Stimulated activated CD4-positive, alpha-beta T cell treated with anti-CD3 and anti-CD28 coated beads, Interleukin-15, amount 100 ng/mL, for 24 hours (primary cell): Measurements from ENCODE around the gene HLA-DOB.
A peak's percentile ranks its signal among the peaks of the same experiment; 100 is the strongest.

Source experiments
- DNase-seq: peaks from one replicate; pipeline ENCODE4 v3.0.0-alpha.2; 2020

HLA-DOB gene

DNA sequence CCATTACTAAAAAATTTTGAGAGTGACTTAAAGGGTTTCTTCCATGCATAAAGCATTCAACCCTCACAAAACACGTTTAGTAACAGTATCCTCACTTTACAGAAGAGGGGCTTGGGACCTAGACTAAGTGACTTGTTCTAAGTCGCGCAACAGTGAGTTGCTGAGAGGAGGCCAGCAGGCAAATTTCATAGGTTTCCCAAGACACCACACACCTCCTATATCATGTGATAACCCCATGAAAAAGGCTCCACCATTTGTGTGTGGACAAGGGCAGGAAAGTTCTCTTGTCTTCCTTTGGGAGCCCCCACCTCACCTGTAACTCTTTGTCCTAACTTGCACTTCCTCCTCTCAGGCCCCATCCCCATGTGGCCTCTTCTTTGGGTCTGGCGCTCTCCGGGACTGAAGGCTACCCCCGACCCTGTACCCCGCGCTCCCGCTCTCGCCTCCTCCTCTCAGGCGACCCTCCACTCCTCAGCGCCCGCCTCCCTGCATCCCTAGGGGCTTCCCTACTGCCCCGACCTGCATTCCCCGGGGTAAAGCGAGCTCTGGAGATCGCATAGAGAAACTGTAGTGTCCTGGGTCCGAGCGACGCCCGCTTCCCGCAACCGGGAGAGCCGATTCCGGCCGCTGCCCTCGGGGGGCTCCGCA lies 26.7 kb upstream of the HLA-DOB start:
- DNase-seq = no peak

DNA sequence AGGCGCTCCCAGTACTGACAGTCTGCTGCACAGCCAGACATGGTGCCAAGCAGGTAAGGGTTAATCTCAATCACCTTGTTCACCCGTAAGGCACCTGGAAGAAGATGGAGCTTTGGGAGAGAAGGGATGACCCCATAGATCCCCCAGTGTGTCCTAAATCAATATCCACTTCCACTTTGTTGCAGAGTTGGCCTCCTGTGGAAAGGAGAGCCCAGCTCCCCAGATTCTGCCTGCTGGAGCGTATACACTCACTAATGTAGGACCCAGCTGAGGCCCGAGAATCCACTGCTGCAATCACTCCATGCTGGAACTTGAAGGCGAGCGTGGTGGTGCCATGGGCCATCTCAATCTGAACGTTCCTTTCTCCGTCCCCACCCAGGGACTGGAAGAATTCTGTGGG lies 25.9 kb upstream of the HLA-DOB start:
- no peak for DNase-seq

DNA sequence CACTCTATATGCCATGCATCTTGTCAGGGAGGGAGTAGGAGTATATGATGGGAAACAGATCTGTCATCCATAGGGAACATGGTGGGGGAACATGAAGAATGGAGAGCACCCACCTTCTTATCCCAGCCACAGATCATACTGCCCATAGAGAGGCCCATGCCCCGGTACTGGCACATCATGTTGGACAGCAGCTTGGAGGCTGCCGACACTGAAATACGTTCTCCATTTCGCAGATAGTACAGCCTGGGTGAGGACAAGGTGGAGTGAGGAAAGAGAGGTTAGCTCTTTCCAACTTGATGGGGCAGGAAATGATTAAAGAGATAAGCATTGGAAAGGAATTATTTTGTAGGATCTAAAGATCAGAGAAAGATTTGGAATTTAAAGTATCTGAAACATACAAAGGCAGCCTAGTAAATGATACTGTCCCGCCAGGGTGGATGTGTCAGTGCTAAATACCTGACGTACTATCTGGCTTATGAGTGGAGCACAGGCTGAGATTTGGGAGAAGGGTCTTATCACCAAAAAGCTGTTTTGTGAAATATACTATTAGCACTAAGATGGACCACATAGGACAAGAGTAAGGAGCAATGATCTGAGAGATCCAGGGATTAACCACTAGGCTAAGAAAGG lies 25.3 kb upstream of the HLA-DOB start:
- no peak for DNase-seq

DNA sequence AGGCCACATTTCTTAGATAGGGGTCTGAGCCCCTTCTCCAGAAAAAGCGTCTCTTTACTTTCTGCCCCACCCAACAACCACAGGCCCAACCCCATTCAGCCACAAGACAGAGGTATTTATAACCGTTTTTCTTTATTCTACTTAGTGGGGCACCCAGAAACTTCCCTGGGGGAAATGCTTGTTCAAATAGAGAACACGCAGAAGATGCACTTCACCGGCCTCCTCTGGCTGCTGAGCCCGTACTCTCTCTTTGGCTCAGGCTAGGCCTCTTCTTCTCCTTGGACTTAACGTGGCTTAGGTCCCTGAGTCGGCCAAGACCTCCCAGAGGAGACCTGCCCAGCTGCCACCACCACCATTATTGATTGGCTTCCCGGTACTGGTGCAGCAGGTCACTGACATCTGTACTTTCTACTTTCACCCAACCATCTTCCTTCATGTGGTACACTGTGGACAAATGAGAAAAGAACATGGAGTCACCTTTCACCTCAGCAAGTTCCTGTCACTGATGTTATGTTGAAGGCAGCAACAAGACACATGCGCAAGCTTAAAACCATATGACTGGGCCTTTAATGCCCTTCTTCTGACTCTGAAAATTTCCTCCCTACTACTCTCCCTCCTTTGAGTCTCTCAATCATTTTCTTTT lies 23.9 kb upstream of the HLA-DOB start:
- peak; percentile 65 for DNase-seq

DNA sequence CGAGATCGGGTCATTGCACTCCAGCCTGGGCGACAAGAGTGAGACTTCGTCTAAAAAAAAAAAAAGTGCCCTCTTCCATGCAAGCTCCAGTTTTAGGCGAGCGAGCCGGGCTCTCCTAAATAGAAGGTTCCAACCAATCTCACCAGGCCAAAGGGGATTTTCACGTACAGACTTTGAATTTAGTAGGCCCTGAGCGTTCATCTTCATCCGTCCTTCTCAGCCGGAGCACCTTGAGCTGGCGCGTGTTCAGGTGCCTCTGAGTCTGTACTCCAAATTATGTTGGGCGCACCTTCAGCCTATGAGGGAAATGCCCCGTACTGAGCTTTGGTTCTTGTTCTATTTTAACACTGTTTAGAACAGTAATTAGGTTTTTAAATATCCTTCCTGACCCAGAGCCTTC lies 22.6 kb upstream of the HLA-DOB start:
- DNase-seq = no peak

DNA sequence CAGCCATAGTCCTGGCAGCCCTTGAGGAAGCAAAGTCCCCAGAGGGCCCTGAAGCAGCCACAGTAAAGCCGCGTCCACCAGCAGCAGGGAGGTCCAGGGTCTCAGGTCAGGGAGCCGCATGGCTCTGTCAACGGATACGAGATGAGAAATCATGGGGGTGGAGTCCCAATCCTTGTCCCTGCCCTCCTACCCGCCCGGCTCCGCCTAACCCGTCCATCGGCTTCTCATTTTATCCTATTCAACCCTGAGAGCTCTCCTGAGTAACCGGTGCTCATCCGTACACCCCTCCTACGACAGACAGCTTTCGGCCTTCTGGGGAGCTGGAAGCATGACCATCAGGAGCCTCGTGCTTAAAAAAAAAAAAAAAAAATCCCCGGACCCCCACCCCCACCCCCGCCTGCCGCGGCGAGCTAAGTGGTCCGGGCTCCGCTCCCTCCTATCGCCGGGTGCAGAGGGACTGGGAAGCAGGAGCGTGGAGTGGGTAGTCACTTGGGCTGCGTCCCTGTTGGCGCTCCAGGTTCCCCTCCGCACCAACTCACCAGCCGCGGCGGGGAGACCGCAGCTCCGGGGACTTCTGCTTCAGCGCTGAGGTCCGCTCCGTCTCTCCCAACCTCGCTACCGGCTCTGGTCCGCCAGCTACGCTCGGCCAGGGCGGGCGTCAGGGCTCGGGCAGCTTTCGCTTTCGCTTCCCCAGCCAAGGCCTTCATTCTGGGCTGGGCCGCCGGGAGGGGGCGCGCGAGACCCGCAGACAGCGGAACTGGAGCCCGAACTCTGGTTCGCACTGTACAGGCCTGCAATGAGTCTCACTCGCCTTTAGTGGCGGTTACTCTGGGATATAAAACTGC lies 21.5 kb upstream of the HLA-DOB start, which contains the start of gene TAP2:
TAP2 (minus strand) TSS at position 626 of the 845 bp plus-strand sequence; CDS start at position 120, 506 bp downstream.
- DNase-seq = peak; percentile 98

DNA sequence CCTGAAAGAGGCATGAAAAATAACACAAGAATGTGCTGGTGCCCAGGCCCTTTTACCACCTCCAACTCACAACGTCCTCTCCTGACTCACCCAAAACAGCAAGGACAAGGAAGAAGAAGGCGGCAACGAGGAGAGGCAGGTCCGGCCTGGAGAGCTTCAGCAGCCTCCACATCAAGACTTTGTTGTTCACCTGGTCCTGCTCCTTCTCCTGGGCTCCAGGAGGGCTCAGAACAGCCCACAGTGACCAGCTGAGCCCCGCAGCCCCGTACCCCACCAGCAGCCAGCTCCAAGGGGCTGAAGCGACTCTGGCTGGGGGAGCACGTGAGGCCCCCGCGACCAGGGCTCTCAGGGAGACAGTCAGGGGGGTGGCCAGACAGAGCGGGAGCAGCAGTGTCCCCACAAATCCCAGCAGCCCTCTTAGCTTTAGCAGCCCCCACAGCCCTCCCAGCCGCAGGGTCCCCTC lies 20.9 kb upstream of the HLA-DOB start:
- DNase-seq = peak; percentile 33

DNA sequence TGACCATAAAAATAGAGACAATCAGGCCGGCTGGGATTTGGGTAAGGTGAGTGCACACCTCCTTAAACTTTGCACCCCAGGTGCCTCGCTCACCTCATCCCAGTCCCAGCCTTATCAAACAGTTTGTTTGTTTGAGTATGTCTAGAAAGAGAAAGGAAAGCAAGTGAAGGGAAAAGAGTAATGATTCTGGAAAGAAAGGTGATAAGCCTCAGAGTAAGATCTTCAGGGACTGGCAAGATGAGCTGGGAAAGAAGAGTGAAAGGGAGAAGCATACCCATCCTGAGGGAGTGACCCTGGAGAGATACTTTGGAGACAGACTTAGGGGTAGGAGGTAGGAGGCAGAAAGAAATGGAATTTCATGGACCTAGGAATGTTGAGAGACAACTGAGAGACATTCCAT lies 20.1 kb upstream of the HLA-DOB start:
- DNase-seq = no peak

DNA sequence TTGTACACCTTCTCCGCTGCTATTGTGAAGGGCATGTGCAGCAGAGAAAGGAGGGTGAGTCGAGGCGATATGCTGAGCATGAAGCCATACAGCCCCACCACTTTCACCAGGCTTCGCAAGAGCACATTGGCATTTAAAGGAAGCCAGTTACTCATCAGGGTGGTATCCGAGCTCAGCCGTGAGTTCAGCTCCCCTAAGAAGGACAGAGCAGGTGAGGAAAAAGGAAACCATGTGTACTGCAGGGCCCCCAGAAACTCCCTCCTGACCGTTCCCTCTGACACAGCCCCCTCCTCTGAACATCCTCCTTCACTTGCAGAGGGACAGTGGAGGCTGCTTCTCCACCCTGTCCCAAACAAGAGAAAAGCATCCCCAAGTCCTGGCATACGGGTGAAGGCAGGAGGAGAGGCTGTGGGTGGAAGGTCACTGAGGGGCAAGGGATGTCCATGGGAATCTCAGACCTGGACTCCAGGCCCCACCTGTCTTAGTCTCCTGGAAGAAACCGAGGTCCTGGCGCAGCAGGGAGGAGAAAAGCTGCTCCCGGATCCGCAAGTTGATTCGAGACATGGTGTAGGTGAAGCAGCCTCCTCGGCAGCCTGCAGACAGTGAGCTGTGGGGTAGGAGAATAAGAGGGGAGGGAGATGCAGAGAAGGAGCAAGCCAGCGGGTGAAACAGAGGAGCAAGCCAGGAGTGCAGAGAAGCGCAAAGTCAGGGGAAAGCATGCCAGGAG lies 18.5 kb upstream of the HLA-DOB start:
- DNase-seq = no peak

DNA sequence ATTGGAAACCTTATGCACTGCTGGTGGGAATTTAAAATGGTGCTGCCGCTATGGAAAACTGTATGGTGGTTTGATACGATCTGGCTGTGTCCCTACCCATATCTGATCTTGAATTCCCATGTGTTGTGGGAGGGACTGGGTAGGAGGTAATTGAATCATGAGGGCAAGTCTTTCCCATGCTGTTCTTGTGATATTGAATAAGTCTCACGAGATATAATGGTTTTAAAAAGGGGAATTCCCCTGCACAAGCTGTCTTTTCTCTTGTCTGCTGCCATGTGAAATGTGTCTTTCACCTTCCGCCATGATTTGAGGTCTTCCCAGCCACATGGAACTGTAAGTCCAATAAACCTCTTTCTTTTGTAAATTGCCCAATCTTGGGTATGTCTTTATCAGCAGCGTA lies 16.9 kb upstream of the HLA-DOB start:
- no peak for DNase-seq

DNA sequence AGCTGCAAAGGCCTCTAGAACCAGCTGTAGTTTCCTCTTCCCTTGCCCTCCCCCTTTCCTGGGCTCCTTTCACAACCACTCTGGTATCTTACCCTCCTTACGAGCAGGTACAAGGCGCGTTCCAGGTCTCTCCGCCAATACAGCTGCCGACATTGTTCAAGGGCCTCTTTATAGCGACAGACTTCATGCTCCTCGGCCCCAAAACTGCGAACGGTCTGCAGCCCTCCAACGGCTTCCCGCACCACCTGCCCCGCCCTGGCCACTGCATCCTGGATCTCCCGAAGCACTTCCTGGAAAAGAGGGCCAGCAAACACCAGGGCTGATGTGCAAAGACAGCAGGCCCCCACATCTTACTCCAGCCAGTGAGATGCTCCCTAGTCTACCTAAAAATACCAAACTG lies 15.7 kb upstream of the HLA-DOB start:
- DNase-seq = no peak

DNA sequence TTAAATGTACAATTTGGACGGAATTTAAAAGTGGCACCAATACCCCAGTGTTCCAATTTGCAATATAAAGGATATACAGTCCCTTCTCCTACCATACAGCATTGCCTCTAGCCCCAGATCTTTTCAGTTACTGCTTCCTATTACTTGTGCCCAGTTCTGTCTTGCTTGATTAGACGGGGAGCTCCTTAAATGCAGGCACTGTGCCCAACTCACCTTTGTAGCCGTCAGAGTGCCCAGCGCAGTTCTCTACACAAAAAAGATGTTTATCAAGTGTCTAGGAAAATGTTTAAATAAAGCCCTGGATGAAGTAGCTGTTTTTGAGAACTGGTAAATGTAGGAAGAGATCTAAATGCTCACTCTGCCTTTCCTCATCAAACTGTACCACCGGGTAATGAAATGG lies 14.1 kb upstream of the HLA-DOB start:
- no peak for DNase-seq

DNA sequence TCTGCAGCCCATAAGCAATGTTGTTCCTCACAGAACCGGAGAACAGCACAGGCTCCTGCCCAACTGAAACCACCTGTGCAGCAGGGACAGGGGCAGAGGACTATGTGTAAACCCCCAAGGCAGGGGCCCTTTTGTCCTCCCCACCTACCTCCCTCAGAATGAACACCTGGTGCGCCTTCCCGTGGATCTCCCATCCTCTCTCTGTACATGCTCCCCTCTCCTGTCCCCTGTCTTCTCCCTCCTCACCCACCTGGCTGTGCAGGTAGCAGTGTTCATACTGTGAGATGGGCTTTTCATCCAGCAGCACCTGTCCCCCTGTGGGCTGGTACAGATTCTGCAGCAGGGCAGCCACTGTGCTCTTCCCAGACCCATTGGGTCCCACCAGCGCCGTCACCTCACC lies 13.2 kb upstream of the HLA-DOB start:
- no peak for DNase-seq

DNA sequence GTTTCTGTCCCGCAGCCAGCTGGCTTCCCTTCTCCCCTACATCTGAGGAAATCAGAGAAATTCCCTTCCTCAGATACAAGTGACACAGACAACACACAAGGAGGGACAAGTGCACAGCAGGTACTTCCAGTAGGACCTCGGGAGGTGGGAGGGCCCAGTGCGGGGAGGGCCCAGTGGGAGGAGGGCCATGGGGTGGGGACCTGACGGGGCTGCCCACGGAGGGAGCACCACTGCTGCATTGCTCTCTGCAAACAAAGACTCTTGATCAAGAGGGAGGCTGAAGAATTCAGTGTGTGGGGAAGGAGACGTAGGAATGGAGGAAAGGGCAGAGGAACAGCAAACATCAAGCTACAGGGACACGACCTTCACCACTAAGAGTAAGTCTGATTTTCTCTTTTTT lies 12.7 kb upstream of the HLA-DOB start:
- DNase-seq = no peak

DNA sequence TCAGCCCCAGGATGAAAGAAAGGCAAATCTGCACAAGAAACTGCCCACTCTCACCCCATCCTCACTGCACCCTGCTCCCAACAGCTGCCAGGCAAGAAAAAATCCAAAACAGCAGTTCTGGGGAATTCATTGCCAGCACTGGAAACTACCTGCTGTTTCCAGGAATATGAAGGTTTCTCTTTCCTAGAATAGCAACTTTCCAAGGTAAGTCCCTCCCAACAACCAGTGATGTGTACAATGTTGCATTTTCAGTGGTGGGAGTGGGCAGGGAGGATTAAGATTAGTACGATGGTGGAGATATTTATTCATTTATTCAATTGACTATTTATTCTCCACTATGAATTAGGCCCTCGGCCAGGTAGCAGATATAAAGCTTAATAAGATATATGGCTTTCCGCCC lies 10.2 kb upstream of the HLA-DOB start:
- DNase-seq = no peak

DNA sequence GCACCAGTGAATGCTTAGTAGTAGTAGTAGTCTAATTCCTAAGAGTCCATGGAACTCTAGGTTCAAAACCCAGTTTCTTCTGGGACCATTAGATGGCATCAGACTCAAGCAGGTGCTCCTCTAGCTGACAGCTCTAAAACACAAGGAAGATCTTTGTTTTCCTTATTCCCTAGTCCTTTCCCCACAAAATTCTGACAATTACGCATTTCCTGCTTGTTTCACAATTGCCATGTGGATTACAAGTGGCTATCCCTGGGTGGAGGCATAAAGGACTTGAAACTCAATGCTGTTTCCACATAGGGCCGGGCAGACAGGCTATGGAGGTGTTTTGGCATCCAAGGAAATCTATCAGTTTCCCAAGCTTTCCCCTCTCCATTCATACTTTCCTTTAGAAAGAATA lies 9.2 kb upstream of the HLA-DOB start:
- DNase-seq = no peak

DNA sequence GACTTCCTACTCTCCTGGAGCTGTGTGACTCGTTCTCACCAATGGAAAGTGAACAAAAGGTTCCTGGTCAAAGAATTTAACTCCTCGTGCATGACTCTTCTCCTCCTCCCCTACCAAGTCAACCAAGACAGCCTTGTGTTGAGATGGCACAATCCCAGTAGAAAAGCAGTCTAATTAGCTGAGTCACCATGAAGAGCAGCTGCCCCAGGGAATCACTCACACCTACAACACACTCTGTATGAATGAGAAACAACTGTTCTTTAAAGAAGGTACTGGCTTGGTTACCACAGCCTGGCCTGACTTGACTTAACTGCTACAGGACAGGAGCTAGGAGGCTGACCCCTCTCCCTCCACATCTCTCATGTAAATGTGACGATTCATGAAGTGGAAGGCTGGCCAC lies 2.9 kb upstream of the HLA-DOB start:
- DNase-seq = no peak

DNA sequence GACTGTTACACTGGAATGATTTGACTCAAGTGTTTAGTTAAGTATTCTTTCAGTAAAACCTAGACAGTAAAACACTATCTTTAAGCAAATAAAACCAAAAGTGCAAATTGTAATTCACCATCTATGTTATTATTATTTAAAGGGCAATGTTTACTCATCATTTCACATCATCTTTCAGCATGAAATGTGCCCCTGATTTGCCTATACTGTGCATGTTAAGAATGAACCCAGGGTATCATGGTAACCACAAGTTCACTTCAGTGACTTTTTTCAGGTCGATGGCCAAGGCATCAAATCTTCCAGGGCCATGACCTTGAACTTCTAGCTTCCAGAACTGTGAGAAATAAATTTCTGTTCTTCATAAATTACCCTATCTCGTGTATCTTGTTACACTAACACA lies 2.1 kb upstream of the HLA-DOB start:
- no peak for DNase-seq

DNA sequence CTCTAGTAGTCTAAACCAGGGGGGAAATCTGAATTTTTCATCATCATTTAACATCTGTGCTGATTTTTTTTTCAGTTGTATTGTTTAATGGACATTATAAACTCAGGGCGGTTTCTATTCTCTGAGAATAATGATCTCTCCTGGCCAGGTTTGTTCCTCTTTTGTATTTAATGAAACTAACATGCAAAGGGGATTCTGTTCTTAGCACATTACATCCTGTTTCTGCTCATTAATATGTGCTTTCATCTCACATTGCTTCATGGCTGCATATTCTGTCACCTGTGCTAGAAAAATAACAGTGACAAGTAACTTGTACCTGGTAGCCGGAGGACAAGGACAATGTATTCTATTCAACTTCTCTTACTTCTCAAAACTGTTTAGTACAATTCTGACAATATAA lies 806 bp downstream of the HLA-DOB start:
- DNase-seq = no peak

DNA sequence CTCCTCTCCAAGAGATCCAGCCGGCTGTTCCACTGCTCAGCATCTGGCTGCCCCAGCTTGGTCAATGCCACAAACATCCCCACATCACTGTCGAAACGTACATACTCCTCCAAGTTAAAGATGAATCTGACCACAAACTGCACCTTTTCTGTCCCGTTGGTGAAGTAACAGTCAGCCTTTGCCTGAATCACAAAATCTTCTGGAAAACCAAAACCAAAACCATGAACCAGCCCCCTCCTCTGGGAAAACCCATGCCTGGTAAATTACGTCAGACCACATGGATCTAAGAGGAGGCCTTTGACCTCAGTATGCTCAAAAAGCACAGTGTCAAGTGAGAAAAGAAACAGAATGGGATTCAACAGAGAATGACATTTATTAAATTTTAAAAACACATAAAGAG lies 1.7 kb downstream of the HLA-DOB start:
- DNase-seq = no peak

DNA sequence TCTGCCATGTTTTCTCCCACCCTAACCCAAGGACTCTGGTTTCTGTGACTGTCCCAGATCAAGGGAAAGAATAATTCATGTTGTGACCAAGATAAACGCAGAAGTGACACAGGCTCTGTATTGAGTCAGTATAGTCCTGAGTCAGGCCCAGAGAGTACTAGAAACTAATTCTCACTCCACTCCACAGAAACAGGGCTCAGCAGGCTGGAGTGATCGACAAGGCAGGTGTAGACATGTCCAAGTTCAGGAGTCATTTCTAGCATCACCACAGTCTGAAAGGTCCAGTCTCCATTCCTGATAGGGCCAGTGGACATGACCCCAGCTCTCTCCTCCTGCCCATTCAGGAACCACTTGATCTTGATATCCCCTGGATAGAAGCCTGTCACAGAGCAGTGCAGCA lies 2.7 kb downstream of the HLA-DOB start:
- DNase-seq = no peak

DNA sequence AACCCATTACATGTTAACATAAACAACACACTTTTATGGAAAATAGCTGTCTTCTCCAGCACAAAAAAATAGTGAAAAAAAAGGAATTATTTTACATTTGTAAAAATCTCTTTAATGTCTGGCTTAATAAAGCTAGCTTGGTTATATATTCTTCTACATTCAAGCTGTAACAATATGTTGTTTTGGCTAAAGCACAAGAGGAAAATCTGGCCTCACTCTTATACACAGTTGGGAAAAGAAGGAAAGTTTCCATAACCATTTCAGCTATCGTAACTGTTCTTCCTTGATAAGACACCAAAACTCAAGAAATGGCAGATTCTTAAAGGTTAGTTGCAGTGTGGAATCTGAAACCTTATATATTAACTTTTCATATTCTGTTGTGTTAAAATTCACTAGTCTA lies 7.6 kb downstream of the HLA-DOB start:
- DNase-seq = no peak
